H1 (cell line): ENCODE results near the gene MCF2L. TPM values are rescaled to one million over a fixed set of nuclear protein-coding genes. Genes with fewer than 3 reads are reported as not detected.

ENCODE experiments used
- CHD1 ChIP-seq: IDR thresholded peaks from 2 replicates; pipeline ENCODE4 v1.6.1; 2012; ENCODE audit warnings: low read depth, low read length, improper control_type of control experiment
- TAF7 ChIP-seq: optimal IDR thresholded peaks from 2 replicates; pipeline ENCODE3; 2011; ENCODE audit warnings: low read depth, mild to moderate bottlenecking, inconsistent platforms, low read length, moderate library complexity, borderline replicate concordance
- TCF12 ChIP-seq: IDR thresholded peaks from 2 replicates; pipeline ENCODE4 v1.6.1; 2011; ENCODE audit warnings: low read depth, mild to moderate bottlenecking, low read length
- polyA plus RNA-seq, 7 experiments: library from polyadenylated mRNA; depleted of rRNA in 3 of 7; stranded (reverse) in 5 of 7; unstranded in 2 of 7; fragments of >200 nt in 5 of 7; fragments of 200-250 nt in 2 of 7; gene quantifications; 1 replicate in 5 of 7; 2 replicates in 1 of 7; 4 replicates in 1 of 7; pipeline versions ENCODE4 v1.2.1 to v1.2.3, GENCODE V29; 2011 to 2013; ENCODE audit warnings: missing spikeins in 2 of 7, mixed read lengths in 2 of 7
- total RNA-seq: library from RNA; stranded (reverse); fragmentation: NEBNext Ultra II Directional; extraction: Animal tissue kit (Norgen Biotek cat#: 25700); gene quantifications from 2 replicates; pipeline ENCODE4 v1.2.1, GENCODE V29; 2021

MCF2L gene
- total and polyA plus RNA-seq, 2 of the 8 experiments (the other 6 are each of a cell fraction or from before 2014, with no cell fraction given): 10.1 to 24.4 TPM

- TF ChIP-seq TAF7 (no peak), TCF12 (no peak), CHD1 (no peak)
Observed at GRCh38 chr13:113064000-113064533, 95.1 kb downstream of the MCF2L start (continued).
